Stimulated activated CD4-positive, alpha-beta T cell treated with anti-CD3 and anti-CD28 coated beads, Interleukin-12 subunit alpha, Interleukin-12 subunit beta, amount 100 ng/mL, for 48 hours (primary cell): ENCODE results near the gene MARCHF9.

ENCODE experiments used
- DNase-seq, 3 donors: peaks; one replicate each; pipeline ENCODE4 v3.0.0-alpha.2; 2020; ENCODE audit warnings: low read depth in 2 of 3, low spot score in 1 of 3

MARCHF9 gene

DNA sequence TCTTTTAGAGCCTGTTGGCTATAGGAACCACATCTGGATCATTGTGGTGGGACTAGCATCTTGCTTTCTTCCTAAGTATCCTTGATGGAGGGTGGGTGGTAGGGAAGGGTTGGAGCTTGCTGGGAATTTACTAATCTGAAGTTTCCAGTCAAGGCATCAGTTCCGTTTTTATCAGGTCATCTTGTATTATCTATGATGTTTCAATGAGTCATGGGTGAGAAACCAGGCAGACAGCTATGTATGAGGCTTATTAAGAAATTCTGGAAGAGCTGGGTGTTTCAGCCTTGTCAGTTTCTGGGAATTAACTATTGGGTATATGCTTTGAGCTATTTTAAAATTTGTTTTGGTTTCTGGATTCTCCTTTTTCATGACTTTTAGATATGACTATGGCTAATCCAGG lies 39.0 kb downstream of the MARCHF9 start:
- no peak for DNase-seq

DNA sequence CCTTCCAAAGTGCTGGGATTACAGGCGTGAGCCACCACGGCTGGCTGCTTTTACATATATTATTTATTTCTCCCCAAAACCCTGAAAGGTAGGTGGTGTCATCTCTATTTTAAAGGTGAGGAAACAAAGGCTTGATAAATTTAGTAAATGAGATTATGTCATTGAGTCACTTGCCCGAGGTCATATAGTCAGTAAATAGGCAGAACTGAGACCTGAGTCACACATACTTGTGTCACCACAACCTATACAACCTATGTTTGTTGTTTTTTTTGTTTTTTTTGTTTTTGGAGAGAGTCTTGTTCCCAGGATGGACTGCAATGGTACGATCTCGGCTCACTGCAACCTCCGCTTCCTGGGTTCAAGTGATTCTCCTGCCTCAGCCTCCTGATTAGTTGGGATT lies 40.5 kb downstream of the MARCHF9 start:
- DNase-seq: no peak

DNA sequence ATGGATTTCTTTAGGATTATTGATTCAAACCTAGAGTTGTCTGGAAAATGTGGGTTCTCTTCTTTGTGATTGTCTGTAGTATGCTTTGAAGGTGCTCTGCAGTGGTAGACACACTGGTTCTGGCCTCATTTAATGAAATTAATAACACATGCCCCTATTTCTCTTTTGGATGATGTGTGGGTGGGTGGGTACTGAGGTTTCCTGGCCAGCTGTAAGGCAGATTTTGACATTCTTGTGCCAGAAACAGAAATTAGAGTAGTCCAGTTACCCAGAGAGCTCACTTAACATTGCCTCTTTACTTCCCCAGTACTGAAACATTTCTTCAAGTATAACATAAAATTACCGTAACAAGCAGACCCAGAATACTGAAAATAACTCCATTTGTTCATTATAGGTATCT lies 42.1 kb downstream of the MARCHF9 start:
- DNase-seq: no peak

DNA sequence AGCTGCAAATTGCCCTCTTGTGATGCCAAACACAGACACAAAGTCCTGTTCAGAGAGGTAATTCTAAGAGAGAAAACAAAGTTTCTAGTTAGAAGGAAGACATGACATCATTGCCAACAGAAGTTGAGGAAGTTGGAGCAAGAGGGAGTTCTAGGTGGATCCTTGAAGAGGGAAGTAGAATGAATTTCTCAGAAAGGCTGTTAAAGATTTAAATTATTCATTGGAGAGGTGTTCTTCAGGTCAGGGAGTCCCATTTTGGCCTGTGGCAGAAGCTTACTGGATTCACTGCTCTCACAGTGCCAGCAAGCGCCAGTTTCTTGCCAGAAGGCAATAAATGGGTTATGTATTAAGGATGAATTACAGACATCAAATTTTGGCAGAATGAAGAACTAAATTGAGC lies 43.0 kb downstream of the MARCHF9 start:
- no peak for DNase-seq

DNA sequence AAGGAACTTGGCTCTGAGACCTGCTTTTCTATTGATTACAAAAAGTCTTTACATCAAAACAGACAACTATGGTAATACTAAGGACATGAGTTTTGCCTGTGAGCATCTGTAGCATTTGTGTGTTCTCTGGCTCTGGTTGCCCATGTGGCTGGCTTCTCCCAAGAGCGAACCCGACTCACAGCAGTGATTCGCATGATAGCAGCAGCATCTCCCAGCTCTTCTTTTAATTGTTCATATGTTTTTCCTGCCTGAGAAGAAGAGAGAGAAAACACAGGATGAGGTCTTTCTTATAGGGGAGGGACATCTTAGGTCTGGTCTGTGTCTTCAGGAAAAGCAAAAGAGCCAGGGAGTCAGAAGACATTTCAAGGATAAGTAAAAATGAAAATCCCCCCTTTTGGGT lies 46.1 kb downstream of the MARCHF9 start:
- DNase-seq: no peak

DNA sequence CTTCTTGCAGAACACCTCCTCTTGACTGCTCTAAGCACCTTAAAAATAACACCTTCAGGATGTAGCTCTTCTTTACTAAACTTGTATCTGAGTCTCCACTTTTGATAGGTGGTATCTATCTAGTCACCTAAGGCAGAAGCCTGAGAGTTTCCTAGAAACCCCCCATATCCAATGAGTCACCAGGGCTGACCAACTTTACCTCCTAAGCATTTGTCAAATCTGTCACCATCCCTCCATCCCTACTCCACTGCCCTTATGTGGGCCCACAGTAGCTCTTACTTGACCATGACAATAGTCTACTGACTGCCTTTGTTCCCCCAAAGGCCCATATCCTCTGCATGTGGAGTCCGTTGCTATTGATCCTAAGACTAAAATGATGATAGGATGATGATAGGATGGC lies 47.7 kb downstream of the MARCHF9 start:
- no peak for DNase-seq

DNA sequence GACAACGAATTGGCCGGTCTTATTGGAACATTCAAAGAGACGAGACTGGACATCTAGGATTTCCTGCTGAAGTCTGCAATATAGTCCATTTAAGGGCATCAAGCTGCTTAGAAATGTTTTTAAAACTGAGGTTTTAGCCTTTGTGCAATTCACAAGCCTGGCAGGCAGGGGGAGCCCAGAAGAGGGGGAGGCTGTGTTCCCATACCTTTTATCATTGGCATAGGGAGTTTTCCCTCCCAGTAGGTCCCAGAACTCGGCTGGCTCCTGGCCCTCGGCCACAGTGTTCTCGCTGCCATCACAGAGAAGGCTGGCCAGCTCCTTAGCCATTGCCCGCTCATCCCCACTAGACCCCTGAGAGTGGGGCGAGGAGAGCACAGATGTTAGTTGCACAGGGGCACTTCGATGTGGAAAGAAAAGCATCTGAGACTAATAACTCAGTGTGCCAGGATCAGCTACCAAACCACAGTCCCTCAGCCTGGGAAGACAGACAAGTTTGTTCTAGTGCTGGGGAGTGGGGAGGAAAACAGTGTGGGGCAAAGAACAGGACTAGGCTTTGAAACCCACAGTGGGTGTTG lies 48.5 kb downstream of the MARCHF9 start:
- DNase-seq: peak in 2 of 3 donors; percentile 9 to 21

DNA sequence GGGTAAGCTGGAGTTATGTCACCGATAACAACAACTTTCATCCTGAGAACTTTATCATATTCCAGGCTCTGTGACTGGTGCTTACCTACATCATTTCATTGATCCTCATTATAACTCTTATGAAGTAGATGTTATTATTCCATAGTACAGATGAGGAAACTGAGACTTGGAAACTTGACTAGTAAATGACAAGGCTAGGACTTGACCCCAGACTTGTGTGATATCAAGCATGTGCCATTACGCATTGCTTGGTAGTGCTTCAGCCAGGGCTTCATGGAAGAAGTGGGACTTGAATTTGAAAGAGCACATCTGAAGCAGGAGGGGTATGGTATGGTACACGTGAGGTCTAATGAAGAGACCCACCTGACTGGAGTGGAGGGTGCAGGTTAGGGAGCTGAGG lies 51.8 kb downstream of the MARCHF9 start:
- DNase-seq: no peak

DNA sequence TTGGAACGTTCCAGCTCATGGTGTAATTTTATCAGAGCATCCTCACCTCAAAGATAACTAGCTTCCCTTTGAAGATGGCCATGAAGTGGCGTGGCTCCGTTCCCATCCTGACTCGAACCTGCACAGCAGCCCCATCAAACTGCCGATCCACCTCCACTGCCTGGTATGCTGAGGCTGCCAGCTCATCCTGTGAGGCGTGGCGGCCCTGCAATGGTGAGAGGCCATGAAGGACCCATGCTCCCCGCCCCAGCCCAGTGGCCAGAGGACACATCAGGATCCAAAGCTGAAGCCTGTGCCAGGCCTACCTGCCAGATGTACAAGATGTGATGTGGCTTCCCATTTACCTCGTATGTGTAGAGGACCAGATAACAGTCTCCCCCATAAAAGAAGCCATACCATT lies 52.4 kb downstream of the MARCHF9 start:
- no peak for DNase-seq

DNA sequence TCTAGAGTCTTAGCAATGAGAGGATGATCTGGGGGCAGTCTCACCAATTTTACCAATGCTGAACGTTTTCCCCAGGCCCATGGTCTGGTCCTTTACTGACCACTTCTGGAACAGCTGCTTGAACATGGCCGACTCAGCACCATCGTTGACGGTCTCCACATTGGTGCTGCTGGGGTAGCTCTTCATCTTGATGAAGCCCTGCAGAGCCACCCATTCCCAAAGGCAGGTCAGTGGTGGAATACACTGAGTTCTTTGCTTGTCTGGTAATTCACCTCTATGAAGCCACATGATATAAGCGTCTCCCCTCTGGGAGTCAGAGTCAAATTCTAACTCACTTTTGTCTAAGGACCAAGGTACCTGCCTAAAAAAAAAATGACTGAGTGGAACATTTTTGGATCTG lies 53.4 kb downstream of the MARCHF9 start:
- DNase-seq: no peak

DNA sequence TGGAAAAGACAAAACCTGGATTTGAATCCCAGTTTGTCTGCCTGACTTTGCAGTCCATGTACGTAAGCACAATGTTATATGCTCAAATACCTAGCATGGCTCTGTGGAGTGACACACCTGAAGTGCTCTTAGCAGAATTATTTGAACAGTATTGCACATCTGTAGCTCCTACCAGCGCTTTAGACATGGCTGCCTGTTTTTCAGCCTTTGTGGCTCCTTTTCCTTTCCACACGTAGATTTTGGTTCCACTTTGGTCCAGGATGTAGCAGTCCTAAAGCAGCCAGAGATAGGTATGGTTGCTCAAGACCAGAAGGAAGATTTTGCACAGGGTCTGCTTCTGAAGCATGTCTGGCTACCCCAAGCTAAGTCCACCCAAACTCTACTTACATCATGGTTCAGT lies 54.5 kb downstream of the MARCHF9 start:
- no peak for DNase-seq
